NCI-H1930 (cell line): Measurements from ENCODE around the gene GNL3L.
"Not testable (repeated sequence)": the region's sequence is repeated elsewhere in the genome, so short reads cannot be mapped to it uniquely, and the experiment has no call there.

Experiments
- DNase-seq, 2 experiments: peaks; one replicate each; lab custom pipeline; 2025; lab: John Stamatoyannopoulos, UW

Gene GNL3L

GRCh38 chrX:54529552-54530356 lies at the start of gene GNL3L:
TSS of gene GNL3L (plus strand) at chrX:54530219. CDS start at chrX:54532567, 2,348 bp downstream.
- DNase-seq: peak; percentile 71 to 83

GRCh38 chrX:54482839-54483593 lies 47.0 kb upstream of the GNL3L start:
- DNase-seq: no peak

DNA sequence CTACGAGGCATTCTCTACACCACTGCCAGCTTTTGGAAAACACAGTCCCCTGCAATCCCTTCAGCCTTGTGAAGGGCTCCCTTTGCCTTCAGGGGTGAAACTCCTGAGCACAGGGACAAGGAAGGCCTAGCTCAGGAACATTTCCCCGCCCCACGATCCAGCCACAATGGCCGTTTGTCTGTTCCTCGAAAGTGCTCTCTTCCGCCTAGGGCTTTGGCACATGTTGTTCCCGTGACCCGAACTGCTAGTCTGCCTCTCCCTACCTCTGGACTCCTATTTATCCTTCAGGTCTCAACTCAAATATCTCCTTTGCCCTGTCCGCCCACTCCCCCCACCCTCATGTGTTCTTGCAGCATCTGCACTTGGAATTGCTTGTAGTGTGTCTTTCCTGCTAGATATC lies 46.1 kb upstream of the GNL3L start:
- no peak for DNase-seq

GRCh38 chrX:54484666-54485065 lies 45.4 kb upstream of the GNL3L start:
- DNase-seq: no peak

- not testable (repeated sequence) for DNase-seq
Measured at GRCh38 chrX:54489819-54490218, 40.2 kb upstream of the GNL3L start.

DNA sequence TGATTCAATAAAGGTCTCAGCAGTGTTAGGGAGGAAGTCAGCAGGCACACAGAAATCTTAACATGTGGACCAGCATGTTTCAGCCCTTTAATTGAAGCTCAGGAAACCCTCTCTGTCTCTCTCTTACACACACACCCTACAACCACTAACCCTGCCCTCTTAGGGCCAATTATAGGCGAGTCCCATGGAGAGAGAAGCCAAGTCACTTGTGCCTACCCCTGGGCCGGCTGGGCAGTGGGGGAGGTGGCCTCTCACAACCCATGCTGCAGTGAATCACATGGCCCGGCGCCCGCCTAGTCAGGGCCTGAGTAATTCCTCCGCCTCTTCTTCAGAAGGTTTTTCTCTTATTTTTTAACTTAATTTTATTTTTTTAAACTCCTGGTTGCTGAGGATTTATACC lies 37.7 kb upstream of the GNL3L start:
- no peak for DNase-seq

DNA sequence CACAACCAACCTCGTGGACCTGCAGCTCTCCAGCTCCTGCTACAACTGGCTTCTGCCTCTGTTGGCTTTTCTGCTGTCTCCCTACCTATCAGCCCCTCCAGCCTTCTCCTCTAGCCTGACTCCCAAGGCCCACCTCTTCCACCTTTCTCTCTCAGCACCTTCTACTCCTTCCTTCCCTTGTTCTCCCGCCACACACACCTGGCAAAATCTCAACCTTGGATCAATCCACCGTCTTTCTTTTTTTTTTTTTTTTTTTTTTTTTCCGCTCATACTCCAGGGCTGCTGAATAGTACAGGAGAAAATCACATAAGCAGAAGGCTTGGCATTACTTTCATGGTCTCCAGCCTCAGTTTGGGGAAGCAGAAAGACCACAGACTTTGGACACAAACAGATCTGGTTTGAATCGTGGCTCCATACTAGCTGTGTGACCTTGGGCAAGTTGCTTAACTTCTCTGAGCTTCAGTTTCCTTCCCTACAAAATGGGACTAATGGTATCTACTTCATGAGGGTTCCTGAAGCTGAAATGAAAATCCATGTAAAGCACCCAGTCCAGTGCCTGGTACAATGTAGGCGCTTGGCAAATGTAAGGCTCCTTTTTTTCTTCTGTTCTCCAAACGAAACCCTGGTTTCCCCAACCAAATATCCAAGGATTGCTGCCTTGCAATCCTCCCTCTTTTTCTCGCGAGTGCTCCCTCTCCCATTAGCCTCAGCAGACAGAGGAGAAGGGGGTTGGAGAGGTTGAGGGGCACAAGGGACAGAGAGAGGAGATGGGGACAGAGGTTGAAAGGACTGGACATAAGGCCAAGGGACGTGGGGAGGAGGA lies 35.6 kb upstream of the GNL3L start:
- no peak for DNase-seq

DNA sequence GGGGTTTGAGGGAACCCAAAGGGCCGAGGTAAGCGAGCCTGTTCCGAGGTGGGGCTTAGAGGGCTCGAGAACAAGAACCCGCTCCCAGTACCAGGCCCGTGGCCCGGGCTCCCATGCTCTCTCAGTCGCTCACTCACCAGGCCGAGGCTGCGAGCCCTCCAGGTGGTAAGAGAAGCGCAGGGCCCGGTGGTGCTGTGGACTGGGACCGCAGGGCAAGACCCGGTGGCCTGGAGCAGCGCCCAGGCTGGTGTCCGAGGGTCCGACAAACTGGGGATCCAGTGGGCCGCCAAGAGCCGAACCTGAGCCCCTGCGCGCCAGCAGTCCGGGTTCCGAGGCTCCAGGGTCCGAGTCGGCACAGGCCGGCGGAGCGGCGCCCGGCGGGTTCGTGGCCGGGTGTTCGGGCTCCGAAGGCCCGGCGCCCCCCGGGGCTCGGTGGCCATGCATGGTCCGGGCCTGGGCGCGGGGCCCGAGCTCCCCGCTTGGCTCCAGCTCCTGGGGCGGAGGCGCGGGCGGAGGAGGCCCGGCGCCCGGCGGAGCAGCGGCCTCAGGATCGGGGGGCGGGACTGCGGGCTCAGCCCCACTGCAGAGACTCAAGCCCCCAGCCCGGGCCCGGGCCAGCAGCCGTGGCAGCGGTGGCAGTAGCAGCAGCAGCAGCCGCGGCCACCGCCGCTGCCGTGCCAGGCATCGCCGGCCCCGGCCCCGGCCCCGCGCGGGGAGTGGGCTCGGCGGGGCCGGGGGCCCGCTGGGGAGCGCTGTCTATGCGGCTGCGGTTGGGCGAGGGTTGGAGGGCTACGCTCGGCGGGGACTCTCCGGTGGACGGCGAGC lies 34.8 kb upstream of the GNL3L start:
- DNase-seq: peak in 1 of 2 experiments; percentile 0

DNA sequence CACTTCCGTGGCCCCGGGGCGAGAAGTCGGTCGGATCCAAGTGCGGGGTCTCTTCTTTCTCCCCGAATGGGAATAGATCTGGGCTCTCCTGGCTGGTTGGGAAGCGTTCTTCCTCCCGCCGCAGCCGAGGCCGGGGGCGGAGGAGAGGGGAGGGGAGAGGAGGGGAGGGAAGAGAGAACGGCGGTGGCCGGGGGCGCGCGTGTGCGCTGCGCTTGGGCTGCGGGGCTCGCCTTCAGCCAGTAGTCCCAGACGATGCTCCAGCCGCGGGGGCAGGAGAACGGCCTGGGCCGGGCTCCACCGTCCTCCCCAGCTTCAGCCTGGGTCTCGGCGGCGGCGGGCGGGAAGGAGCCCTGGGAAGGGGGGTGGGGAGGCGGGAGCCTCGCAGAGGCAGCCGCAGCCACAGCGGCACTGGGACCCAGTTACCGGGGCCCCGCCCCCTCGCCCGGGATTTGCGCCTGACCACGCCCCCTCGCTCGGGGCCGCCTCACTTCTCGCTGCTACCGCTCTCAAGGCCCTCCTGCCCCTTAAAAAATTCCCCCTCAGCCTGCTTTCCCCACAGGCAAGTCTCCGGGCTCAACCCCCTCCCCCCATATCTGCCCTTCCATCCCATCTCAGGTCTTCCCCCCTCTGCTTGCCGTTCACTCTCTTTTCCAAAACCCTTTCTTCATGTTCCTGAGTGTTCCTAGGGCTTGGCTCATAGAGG lies 34.1 kb upstream of the GNL3L start, which contains the start of gene FGD1:
Gene FGD1, minus strand, starts transcription at position 421 of the 703 bp plus-strand sequence. CDS start 802 bp downstream, outside the sequence.
- peak; percentile 26 to 40 for DNase-seq

DNA sequence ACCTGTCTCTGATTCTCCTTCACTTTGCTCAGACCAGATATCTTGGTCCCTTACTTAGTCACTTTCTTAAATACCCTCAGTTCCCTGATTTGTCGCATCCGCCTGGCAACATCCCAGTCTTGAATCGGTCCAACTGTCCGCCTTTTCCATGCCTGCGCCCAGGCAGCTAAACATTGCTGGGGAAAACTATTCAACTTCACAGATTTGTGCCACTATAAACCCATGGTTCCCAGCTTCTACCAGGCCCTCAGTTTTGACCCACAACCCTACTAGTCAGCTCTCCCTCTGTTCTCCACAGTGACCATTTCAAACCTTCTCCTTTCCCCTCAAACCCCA lies 33.5 kb upstream of the GNL3L start:
- no peak for DNase-seq

DNA sequence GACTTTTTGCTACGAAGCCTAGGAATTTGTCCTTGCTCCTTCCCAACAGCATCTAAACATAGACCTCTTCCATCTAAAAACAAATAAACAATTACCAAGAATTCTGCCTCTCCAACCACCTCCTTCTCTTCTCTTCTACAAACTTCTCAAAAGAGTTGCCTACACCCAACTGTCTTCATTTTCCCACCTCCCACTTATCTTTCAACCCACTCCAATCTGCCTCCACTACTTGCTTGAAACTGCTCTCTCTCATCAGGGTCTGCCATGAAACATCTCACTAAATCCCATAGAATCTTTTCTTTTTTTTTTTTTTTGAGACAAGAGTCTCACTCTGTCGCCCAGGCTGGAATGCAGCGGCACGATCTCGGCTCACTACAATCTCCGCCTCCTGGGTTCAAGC lies 33.1 kb upstream of the GNL3L start:
- no peak for DNase-seq

DNA sequence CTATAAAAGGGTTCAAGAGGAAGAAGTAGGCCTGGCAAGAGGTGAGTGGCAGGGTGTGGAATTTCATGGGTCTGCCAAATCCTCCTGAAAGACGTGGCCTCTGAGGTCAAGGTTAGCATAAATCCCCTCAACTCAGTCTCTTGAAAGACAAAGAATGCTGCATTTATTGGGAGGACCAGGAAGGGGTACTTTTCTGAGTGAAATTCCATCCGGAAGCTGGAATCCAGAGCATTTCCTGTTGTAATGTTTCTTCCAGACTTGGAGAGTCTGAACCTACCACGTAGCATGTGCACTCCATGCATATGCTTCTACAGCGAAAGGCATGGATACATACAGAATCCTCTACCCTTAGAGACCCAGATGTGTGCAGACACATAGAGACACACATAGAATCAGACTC lies 20.6 kb upstream of the GNL3L start:
- no peak for DNase-seq

DNA sequence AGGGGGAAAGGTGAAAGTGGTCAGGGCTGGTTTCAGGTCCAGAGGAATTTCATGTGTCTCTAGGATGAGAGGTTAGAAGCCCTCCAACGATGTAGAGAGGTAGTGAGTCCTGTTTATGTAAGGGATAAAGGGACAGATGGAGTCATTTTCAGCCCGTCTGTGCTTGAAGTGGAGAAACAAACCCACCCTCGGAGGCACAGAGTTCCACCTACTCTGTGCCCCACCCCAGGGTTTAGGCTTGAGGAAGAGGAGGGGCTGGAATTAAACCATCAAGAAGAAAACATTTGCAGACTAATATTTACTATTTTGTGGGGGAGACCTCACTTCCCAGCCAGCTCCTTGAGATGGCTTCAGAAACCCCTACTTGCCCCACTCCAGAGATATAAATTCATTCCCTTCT lies 868 bp upstream of the GNL3L start:
- DNase-seq: no peak

GRCh38 chrX:54530357-54530900 lies 410 bp downstream of the GNL3L start:
- DNase-seq: no peak

DNA sequence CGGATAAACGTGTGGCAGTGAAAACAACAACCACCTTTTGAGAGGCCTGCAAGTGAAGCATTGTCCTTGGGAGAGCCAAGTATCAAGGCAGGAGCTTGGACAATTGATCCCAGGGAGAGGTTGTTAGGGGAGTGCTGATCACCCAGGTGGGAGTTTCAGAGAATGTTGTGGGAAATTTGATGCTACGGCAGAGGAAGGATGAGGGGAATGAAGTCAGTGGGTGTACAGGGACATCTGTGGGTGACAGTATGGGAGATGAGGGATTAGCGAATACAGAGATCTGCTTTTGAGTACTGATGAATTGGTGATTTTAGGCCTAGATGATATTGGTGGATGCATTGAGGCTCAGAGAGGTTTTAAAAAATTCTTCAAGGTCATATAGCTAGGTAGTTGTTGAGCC lies 4.3 kb downstream of the GNL3L start:
- no peak for DNase-seq

GRCh38 chrX:54540289-54540688 lies 10.3 kb downstream of the GNL3L start:
- DNase-seq: no peak

DNA sequence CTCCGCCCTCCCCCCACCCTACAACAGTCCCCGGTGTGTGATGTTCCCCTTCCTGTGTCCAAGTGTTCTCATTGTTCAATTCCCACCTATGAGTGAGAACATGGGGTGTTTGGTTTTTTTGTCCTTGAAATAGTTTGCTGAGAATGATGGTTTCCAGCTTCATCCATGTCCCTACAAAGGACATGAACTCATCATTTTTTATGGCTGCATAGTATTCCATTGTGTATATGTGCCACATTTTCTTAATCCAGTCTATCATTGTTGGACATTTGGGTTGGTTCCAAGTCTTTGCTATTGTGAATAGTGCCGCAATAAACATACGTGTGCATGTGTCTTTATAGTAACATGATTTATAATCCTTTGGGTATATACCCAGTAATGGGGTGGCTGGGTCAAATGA lies 12.2 kb downstream of the GNL3L start:
- not testable (repeated sequence) for DNase-seq

- no peak for DNase-seq
Measured at GRCh38 chrX:54550821-54551220, 20.8 kb downstream of the GNL3L start.

DNA sequence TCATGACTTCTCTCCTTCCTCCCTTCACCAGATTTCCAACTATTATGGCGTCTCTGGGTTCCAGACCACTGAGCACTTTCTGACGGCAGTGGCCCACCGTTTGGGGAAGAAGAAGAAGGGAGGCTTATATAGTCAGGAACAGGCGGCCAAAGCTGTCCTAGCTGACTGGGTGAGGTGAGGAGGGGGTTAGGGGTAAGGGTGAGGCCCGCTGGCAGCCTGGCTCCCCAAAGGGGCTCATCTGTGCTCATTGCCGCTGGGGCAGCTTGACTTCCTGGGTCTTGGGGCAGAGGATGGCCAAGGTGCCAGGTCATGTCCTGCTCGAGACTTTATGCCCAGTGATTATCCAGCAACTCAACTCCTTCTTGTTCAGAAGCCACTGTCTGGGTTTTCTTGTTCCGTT lies 21.8 kb downstream of the GNL3L start:
- DNase-seq: no peak

DNA sequence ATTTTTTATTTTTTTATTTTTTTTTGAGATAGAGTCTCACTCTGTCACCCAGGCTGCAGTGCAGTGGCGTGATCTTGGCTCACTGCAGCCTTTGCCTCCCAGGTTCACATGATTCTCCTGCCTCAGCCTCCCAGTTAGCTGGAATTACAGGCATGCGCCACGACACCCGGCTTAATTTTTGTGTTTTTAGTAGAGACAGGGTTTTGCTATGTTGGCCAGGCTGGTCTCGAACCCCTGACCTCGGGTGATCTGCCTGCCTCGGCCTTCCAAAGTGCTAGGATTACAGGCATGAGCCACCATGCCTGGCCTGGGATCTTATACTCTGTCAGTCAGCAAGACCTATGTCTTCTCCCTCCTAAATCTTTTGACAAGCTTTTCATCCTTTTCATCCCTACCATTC lies 25.0 kb downstream of the GNL3L start:
- DNase-seq: not testable (repeated sequence)

DNA sequence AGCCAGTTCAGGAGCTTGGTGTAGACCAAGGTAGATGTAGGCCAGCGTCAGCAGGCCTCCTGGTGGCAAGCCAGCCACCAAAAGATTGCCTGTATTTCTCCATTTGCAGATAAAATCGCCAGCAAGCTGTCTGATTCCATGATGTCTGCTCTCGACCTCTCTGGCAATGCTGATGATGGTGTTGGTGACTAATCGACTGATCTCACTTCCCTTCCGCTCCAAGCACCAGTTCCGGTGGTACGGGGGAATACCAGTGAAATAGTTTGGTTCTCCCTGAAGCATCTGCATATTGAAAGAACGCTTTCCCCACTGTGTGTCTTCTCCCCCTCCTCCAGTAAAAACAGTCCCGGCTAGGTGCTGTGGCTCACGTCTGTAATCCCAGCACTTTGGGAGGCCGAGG lies 30.4 kb downstream of the GNL3L start:
- DNase-seq: no peak
